DMS114 treated with DMSO at 0.1 percent for 48 hours (cell line): ENCODE results near the gene TMEM100.

ENCODE experiments used
- DNase-seq: peaks from one replicate; lab custom pipeline; 2025; ENCODE audit not compliant: unreplicated experiment; lab: John Stamatoyannopoulos, UW

Gene TMEM100

GRCh38 chr17:55745258-55745657 is 22.6 kb upstream of the TMEM100 start:
- no peak for DNase-seq

- no peak for DNase-seq
Measured at GRCh38 chr17:55743103-55743679, 20.5 kb upstream of the TMEM100 start.

GRCh38 chr17:55742272-55743102 is 19.8 kb upstream of the TMEM100 start:
- no peak for DNase-seq

GRCh38 chr17:55741356-55741700 is 18.7 kb upstream of the TMEM100 start:
- no peak for DNase-seq

- DNase-seq = no peak
Measured at GRCh38 chr17:55740511-55741355, 18.1 kb upstream of the TMEM100 start.

- DNase-seq = no peak
Measured at GRCh38 chr17:55737976-55738501, 15.4 kb upstream of the TMEM100 start.

GRCh38 chr17:55735731-55736405 is 13.2 kb upstream of the TMEM100 start:
- DNase-seq = peak; percentile 30

GRCh38 chr17:55734128-55734781 is 11.6 kb upstream of the TMEM100 start:
- no peak for DNase-seq

GRCh38 chr17:55731586-55732250 is 9.1 kb upstream of the TMEM100 start:
- DNase-seq = no peak

GRCh38 chr17:55730808-55731207 is 8.1 kb upstream of the TMEM100 start:
- no peak for DNase-seq

GRCh38 chr17:55730380-55730779 is 7.7 kb upstream of the TMEM100 start:
- no peak for DNase-seq

- DNase-seq = no peak
Measured at GRCh38 chr17:55729484-55729883, 6.8 kb upstream of the TMEM100 start.

- no peak for DNase-seq
Measured at GRCh38 chr17:55728833-55729232, 6.2 kb upstream of the TMEM100 start.

GRCh38 chr17:55728361-55728760 is 5.7 kb upstream of the TMEM100 start:
- DNase-seq = no peak

- DNase-seq = no peak
Measured at GRCh38 chr17:55727920-55728319, 5.3 kb upstream of the TMEM100 start.

- DNase-seq = no peak
Measured at GRCh38 chr17:55727275-55727674, 4.6 kb upstream of the TMEM100 start.

- no peak for DNase-seq
Measured at GRCh38 chr17:55726440-55726839, 3.8 kb upstream of the TMEM100 start.

GRCh38 chr17:55723488-55723848 is 804 bp upstream of the TMEM100 start:
- DNase-seq = no peak

GRCh38 chr17:55722016-55722736 is 488 bp downstream of the TMEM100 start:
- no peak for DNase-seq
